HG03575 (cell line): Measurements from ENCODE around the gene RPS19BP1.
"Not testable (repeated sequence)": the region's sequence is repeated elsewhere in the genome, so short reads cannot be mapped to it uniquely, and the experiment has no call there.

Experiments used
- ATAC-seq: cut with Tn5 transposase; IDR thresholded peaks from one replicate; pipeline ENCODE4 v1.9.1; 2021; ENCODE audit not compliant: unreplicated experiment, insufficient number of reproducible peaks, low FRiP score; ENCODE audit errors: extremely low read depth

Gene RPS19BP1

GRCh38 chr22:39534092-39534506 lies 1.6 kb upstream of the RPS19BP1 start:
- no peak for ATAC-seq

- ATAC-seq: no peak
Observed at GRCh38 chr22:39530692-39531331, 1.7 kb downstream of the RPS19BP1 start.

- ATAC-seq: no peak
Observed at GRCh38 chr22:39530116-39530515, 2.4 kb downstream of the RPS19BP1 start.

GRCh38 chr22:39529487-39529851 lies 3.1 kb downstream of the RPS19BP1 start:
- no peak for ATAC-seq

- ATAC-seq: no peak
Observed at GRCh38 chr22:39528681-39529486, 3.7 kb downstream of the RPS19BP1 start.

GRCh38 chr22:39528080-39528661 lies 4.4 kb downstream of the RPS19BP1 start:
- no peak for ATAC-seq

- no peak for ATAC-seq
Observed at GRCh38 chr22:39527481-39527961, 5.0 kb downstream of the RPS19BP1 start.

- no peak for ATAC-seq
Observed at GRCh38 chr22:39526736-39527171, 5.8 kb downstream of the RPS19BP1 start.

- no peak for ATAC-seq
Observed at GRCh38 chr22:39525658-39525975, 6.9 kb downstream of the RPS19BP1 start.

- no peak for ATAC-seq
Observed at GRCh38 chr22:39524753-39525657, 7.5 kb downstream of the RPS19BP1 start.

- no peak for ATAC-seq
Observed at GRCh38 chr22:39524089-39524752, 8.3 kb downstream of the RPS19BP1 start.

GRCh38 chr22:39522567-39523300 lies 9.8 kb downstream of the RPS19BP1 start:
- no peak for ATAC-seq

- ATAC-seq: not testable (repeated sequence)
Observed at GRCh38 chr22:39522091-39522490, 10.5 kb downstream of the RPS19BP1 start.

GRCh38 chr22:39521106-39521885 lies 11.3 kb downstream of the RPS19BP1 start:
- not testable (repeated sequence) for ATAC-seq

GRCh38 chr22:39520226-39521105 lies 12.1 kb downstream of the RPS19BP1 start, which contains the start of gene ATF4:
ATF4 (plus strand) TSS chr22:39520562; CDS start chr22:39521446, 884 bp downstream.
- ATAC-seq: peak; percentile 17

GRCh38 chr22:39519681-39520225 lies 12.8 kb downstream of the RPS19BP1 start:
- ATAC-seq: no peak
